GM12891 (cell line): Measurements from ENCODE around the gene UCK2.
"Not testable (repeated sequence)": the region's sequence is repeated elsewhere in the genome, so short reads cannot be mapped to it uniquely, and the experiment has no call there.

ENCODE experiments used
- PAX5 ChIP-seq: IDR thresholded peaks from 2 replicates; pipeline ENCODE4 v1.6.1; 2011; ENCODE audit warnings: low read length, moderate library complexity, mild to moderate bottlenecking; ENCODE audit not compliant: insufficient read depth, severe bottlenecking
- POLR2A ChIP-seq: IDR thresholded peaks from 2 replicates; pipeline ENCODE4 v1.6.1; 2011; ENCODE audit warnings: low read depth, low read length, control low read depth
- POLR2AphosphoS5 ChIP-seq: IDR thresholded peaks from 2 replicates; pipeline ENCODE4 v1.6.1; 2011; ENCODE audit warnings: low read depth, low read length, control low read depth
- SPI1 ChIP-seq: IDR thresholded peaks from 2 replicates; pipeline ENCODE4 v1.6.1; 2011; ENCODE audit warnings: low read depth, low read length, control low read depth
- TAF1 ChIP-seq: IDR thresholded peaks from 2 replicates; pipeline ENCODE4 v1.6.1; 2011; ENCODE audit warnings: low read depth, low read length, control low read depth

DNA sequence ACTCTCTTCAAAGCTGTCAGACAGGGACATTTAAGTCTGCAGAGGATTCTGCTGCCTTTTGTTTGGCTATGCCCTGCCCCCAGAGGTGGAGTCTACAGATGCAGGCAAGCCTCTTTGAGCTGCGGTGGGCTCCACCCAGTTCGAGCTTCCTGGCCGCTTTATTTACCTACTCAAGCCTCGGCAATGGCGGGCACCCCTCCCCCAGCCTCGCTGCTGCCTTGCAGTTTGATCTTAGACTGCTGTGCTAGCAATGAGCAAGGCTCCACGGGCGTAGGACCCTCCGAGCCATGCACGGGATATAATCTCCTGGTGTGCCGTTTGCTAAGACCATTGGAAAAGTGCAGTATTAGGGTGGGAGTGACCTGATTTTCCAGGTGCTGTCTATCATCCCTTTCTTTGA lies 43.9 kb upstream of the UCK2 start:
- not testable (repeated sequence) for TF ChIP-seq POLR2A, POLR2AphosphoS5, TAF1, PAX5, SPI1
